ENCODE measurements around the gene TBC1D30. TPM values are rescaled to one million over a fixed set of nuclear protein-coding genes. Genes with fewer than 3 reads are reported as not detected.

The TBC1D30 gene
- total RNA-seq, 1 experiment from 2014 or later = 2.0 TPM

- intact Hi-C loops (cut with micrococcal nuclease; ENCODE audit: unreplicated experiment) = no loop called here
- H3K4me1 ChIP-seq (ENCODE audit: insufficient read depth, low read length, poor library complexity, severe bottlenecking) = no peaks in the 10 kb centered on the region
- BruUV-seq (replicated peaks) = no TSS peak
- H3K27me3 ChIP-seq (replicated peaks; ENCODE audit: insufficient read depth, low read depth, low read length, poor library complexity) = peaks cover 10% of the 10 kb centered on the region
- DNase-seq (ENCODE audit: low spot score) = no peak
- H3K27ac ChIP-seq (ENCODE audit: low read depth, low read length, poor library complexity, severe bottlenecking) = no peak overlapping the region
- POLR2A ChIA-PET (ENCODE audit: low non-redundant PET) = no interaction called here
- H3K9me3 ChIP-seq (ENCODE audit: low read depth, low read length, poor library complexity, severe bottlenecking) = no peaks in the 10 kb centered on the region
- H3K36me3 ChIP-seq (ENCODE audit: insufficient read depth, low read length, poor library complexity, severe bottlenecking) = no peaks in the 10 kb centered on the region
- H3K4me3 ChIP-seq (ENCODE audit: low read depth, low read length, poor library complexity, severe bottlenecking) = no peak overlapping the region
- CTCF ChIA-PET = no interaction called here
- TF ChIP-seq CTCF (conservative IDR thresholded peaks at IDR 0.05; ENCODE audit: low read depth, low read length) (no peak), EZH2 (IDR thresholded peaks at IDR 0.05; ENCODE audit: borderline replicate concordance, low read depth, low read length, poor library complexity, severe bottlenecking) (no peak)
Measured at GRCh38 chr12:64875186-64875585, 50.7 kb downstream of the TBC1D30 start.

DNA sequence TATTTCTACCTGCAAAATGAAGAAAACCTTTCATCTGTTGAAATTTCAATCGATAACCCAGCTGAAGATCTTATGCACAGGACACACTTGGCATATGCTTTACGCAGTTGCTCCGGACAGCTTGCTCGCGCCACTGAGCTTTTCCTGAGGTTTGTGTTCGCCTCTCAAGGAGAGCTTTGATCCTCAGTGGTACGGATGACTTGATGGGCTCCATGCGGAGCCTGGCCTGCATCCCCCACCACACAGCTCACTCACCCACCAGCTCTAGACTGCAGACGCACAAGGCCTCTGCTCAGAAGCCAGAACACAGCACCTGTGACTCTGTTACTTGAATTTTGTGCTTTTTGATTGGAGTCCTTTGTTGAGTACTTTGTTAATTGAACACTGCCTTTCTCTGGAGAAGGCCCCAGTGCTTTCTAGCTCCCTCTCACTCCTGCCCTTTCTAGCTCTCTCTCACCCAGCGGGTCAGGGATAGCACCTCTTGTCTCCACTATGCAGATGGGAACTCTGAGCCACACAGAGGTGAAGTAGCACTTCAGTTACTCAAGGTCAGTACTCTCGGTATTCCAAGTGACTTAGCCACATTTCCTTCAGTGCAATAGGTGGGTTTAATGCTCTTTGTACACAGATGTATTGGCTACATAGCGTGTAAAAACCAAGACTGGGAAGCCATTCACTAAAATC is 52.1 kb downstream of the TBC1D30 start:
- Histone ChIP-seq H3K4me1 (ENCODE audit: insufficient read depth, low read length, poor library complexity, severe bottlenecking) (no peaks in the 10 kb centered on the region), H3K4me3 (ENCODE audit: low read depth, low read length, poor library complexity, severe bottlenecking) (no peak overlapping the region), H3K27ac (ENCODE audit: low read depth, low read length, poor library complexity, severe bottlenecking) (no peak overlapping the region), H3K27me3 (replicated peaks; ENCODE audit: insufficient read depth, low read depth, low read length, poor library complexity) (peaks cover 10% of the 10 kb centered on the region), H3K9me3 (ENCODE audit: low read depth, low read length, poor library complexity, severe bottlenecking) (no peaks in the 10 kb centered on the region), H3K36me3 (ENCODE audit: insufficient read depth, low read length, poor library complexity, severe bottlenecking) (no peaks in the 10 kb centered on the region)
- POLR2A ChIA-PET (ENCODE audit: low non-redundant PET) = no interaction called here
- TF ChIP-seq CTCF (conservative IDR thresholded peaks at IDR 0.05; ENCODE audit: low read depth, low read length) = no peak
- no peak for TF ChIP-seq EZH2 (IDR thresholded peaks at IDR 0.05; ENCODE audit: borderline replicate concordance, low read depth, low read length, poor library complexity, severe bottlenecking)
- intact Hi-C loops (cut with micrococcal nuclease; ENCODE audit: unreplicated experiment) = no loop called here
- CTCF ChIA-PET = no interaction called here
- BruUV-seq (replicated peaks) = no TSS peak
- no peak for DNase-seq (ENCODE audit: low spot score)

DNA sequence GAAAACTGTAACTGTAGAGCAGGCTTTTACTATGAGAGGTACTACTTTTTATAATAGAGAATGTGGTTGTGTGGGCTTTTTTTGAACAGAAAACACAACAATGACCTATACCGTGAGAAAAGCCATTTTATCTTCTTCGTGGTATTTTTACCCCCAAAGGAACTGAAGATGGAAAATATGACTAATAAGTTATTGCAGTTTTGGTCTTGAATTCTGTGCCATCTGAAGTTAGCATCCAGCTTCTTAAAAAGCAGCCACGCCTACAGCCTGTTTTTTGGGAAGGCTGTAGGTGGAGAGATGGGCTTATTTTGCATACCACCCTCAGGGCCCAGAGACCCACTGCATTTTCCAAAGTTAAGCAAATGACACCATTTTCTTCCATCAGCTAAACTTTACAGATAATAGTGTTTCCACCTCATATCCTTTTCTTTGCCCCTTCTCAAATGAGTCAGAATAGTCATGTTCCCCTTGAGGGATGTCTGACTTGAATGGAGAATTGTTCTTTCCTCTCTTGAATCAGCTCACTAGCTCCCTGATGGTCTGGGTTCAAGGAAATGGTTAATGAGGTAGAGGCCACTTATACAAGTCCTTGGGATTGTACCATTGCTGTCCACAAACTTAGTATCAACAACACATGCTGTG is 53.0 kb downstream of the TBC1D30 start:
- ChIA-PET POLR2A (ENCODE audit: low non-redundant PET) (no interaction called here), CTCF (no interaction called here)
- intact Hi-C loops (cut with micrococcal nuclease; ENCODE audit: unreplicated experiment) = no loop called here
- no peak overlapping the region for H3K27ac ChIP-seq (ENCODE audit: low read depth, low read length, poor library complexity, severe bottlenecking)
- H3K4me3 ChIP-seq (ENCODE audit: low read depth, low read length, poor library complexity, severe bottlenecking) = no peak overlapping the region
- DNase-seq (ENCODE audit: low spot score) = no peak
- no peaks in the 10 kb centered on the region for H3K36me3 ChIP-seq (ENCODE audit: insufficient read depth, low read length, poor library complexity, severe bottlenecking)
- no peaks in the 10 kb centered on the region for H3K4me1 ChIP-seq (ENCODE audit: insufficient read depth, low read length, poor library complexity, severe bottlenecking)
- no peaks in the 10 kb centered on the region for H3K9me3 ChIP-seq (ENCODE audit: low read depth, low read length, poor library complexity, severe bottlenecking)
- TF ChIP-seq CTCF (conservative IDR thresholded peaks at IDR 0.05; ENCODE audit: low read depth, low read length) (no peak), EZH2 (IDR thresholded peaks at IDR 0.05; ENCODE audit: borderline replicate concordance, low read depth, low read length, poor library complexity, severe bottlenecking) (no peak)
- BruUV-seq (replicated peaks) = no TSS peak
- H3K27me3 ChIP-seq (replicated peaks; ENCODE audit: insufficient read depth, low read depth, low read length, poor library complexity) = peaks cover 10% of the 10 kb centered on the region
